Fibroblast of the aortic adventitia (primary cell): ENCODE measurements around the gene RABEP1. TPM values are rescaled to one million over a fixed set of nuclear protein-coding genes. Genes with fewer than 3 reads are reported as not detected.

Experiments used
- DNase-seq: peaks from one replicate; pipeline ENCODE4 v3.0.0-alpha.2; 2010; ENCODE audit warnings: low read depth
- H3K4me3 ChIP-seq: 2 replicates; pipeline ENCODE4 v1.5.1; 2011; ENCODE audit warnings: low read depth, mild to moderate bottlenecking, control low read depth, low read length, moderate library complexity
- total RNA-seq: library from RNA; depleted of rRNA; stranded (reverse); fragments of >200 nt; gene quantifications from 2 replicates; pipeline ENCODE4 v1.2.3, GENCODE V29; 2012; ENCODE audit warnings: low replicate concordance
- TF ChIP-seq, protein P1 (sequence below): IDR thresholded peaks from 2 replicates; pipeline ENCODE4 v1.5.1; 2011; ENCODE audit warnings: mild to moderate bottlenecking, low read length, control low read depth, inconsistent platforms; ENCODE audit not compliant: insufficient read depth

The RABEP1 gene
- total RNA-seq, 1 donor, result 43.5 TPM

DNA sequence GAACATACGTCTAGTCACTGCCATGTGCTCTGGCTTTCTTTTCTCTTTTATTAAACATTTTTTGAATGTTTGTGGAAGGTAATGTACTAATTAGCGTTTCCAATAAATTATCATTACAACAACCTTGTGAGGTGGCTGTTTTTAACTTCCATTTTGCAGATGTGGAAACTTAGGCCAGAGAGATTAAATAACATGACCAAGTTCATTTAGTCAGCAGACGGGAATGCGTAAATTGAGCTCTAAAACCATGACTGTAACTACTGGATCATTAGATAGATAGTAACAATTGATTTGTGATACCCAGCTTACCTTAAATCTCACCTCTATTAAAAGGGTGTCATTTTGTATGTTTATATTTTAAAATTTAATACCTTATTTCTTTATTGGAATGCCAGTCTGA, 49.4 kb downstream of the RABEP1 start:
- no peak overlapping the region for H3K4me3 ChIP-seq
- TF ChIP-seq, protein P1, sequence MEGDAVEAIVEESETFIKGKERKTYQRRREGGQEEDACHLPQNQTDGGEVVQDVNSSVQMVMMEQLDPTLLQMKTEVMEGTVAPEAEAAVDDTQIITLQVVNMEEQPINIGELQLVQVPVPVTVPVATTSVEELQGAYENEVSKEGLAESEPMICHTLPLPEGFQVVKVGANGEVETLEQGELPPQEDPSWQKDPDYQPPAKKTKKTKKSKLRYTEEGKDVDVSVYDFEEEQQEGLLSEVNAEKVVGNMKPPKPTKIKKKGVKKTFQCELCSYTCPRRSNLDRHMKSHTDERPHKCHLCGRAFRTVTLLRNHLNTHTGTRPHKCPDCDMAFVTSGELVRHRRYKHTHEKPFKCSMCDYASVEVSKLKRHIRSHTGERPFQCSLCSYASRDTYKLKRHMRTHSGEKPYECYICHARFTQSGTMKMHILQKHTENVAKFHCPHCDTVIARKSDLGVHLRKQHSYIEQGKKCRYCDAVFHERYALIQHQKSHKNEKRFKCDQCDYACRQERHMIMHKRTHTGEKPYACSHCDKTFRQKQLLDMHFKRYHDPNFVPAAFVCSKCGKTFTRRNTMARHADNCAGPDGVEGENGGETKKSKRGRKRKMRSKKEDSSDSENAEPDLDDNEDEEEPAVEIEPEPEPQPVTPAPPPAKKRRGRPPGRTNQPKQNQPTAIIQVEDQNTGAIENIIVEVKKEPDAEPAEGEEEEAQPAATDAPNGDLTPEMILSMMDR, result no peak
- no peak for DNase-seq

GRCh38 chr17:5344914-5345313, 62.8 kb downstream of the RABEP1 start:
- no peak for DNase-seq
- TF ChIP-seq, protein P1, result no peak
- no peak overlapping the region for H3K4me3 ChIP-seq

GRCh38 chr17:5352681-5353289, 70.7 kb downstream of the RABEP1 start:
- no peak for DNase-seq
- TF ChIP-seq, protein P1, result no peak

DNA sequence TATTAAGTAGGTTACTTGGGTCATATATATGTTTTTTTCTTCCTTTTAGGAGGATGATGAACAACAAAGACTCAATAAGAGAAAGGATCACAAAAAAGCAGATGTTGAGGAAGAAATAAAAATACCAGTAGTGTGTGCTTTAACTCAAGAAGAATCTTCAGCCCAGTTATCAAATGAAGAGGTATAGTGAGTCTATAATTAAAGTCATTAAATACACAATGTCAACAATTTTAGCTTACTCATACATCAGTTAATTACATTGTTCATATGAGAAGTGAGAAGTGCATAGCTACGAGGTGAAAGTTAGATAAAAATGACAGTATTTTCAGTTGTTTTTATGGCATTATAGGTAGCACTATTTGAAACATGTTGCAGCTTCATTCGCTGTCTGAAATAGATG, 72.2 kb downstream of the RABEP1 start:
- DNase-seq, result no peak
- TF ChIP-seq, protein P1, result no peak
- no peak overlapping the region for H3K4me3 ChIP-seq

More at GRCh38 chr17:5352681-5353289, 70.7 kb downstream of the RABEP1 start:
- no peak overlapping the region for H3K4me3 ChIP-seq

DNA sequence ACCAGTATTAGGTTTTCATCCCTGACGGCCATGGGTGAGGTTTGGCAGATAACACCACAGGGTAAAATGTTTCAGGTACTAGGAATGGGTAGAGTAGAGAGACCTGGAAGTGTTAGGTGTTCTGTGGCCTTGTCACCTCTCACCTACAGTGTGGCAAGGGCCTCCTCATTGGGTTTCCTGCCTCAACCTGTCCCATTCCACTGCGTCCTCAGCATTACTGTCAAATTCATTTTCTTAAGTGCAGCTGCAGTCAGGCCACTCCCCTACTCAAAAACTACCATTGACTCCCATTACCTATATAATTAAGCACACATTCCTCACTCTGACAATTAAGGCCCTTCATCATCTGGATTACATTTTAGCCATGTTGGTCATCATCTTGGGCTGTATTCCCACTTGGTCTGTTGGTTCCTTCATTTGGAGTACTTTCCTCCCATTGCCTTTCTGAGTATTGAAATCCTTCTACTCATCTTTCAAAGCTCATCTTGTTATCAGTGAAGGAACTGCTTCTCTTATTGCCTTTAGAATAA, 72.9 kb downstream of the RABEP1 start:
- TF ChIP-seq, protein P1, result no peak
- no peak overlapping the region for H3K4me3 ChIP-seq
- no peak for DNase-seq

GRCh38 chr17:5355421-5356129, 73.5 kb downstream of the RABEP1 start:
- TF ChIP-seq, protein P1, result no peak
- H3K4me3 ChIP-seq, result no peak overlapping the region
- DNase-seq, result peak; percentile 68
